Measurements from ENCODE around the gene PGLYRP2. TPM values are rescaled to one million over a fixed set of nuclear protein-coding genes. Genes with fewer than 3 reads are reported as not detected.
A peak's percentile ranks its signal among the peaks of the same experiment; 100 is the strongest.

The PGLYRP2 gene
- total RNA-seq, 2 donors from 2014 or later, result 9.2 to 31.9 TPM

- H3K4me1 ChIP-seq (replicated peaks), result peaks cover 18% of the 10 kb centered on the region
- no peak overlapping the region for H3K27ac ChIP-seq
- H3K27me3 ChIP-seq (replicated peaks; ENCODE audit: insufficient read depth), result no peaks in the 10 kb centered on the region
- H3K9me3 ChIP-seq, result no peaks in the 10 kb centered on the region
- DNase-seq (ENCODE audit: low spot score), result no peak
- H3K4me3 ChIP-seq, result no peak overlapping the region
- intact Hi-C loops (cut with DNase I), result no loop called here
- WGBS, result 98% methylated on average over 26 of the region's 38 CpGs
- peaks cover 6 to 23% of the 10 kb centered on the region in 2 donors for H3K36me3 ChIP-seq
- TF ChIP-seq CTCF (IDR thresholded peaks at IDR 0.05) (no peak), POLR2A (IDR thresholded peaks at IDR 0.05) (no peak)
Observed at GRCh38 chr19:15424692-15425272, 54.5 kb downstream of the PGLYRP2 start.

GRCh38 chr19:15424121-15424520, 55.2 kb downstream of the PGLYRP2 start:
- DNase-seq (ENCODE audit: low spot score), result no peak
- Histone ChIP-seq H3K4me1 (replicated peaks) (peaks cover 18% of the 10 kb centered on the region), H3K4me3 (no peak overlapping the region), H3K27ac (peak overlapping the region in 1 of 2 donors; percentile 80), H3K9me3 (no peaks in the 10 kb centered on the region), H3K27me3 (replicated peaks; ENCODE audit: insufficient read depth) (no peaks in the 10 kb centered on the region), H3K36me3 (peaks cover 6 to 17% of the 10 kb centered on the region in 2 donors)
- intact Hi-C loops (cut with DNase I), result no loop called here
- no peak for TF ChIP-seq CTCF (IDR thresholded peaks at IDR 0.05)
- TF ChIP-seq POLR2A (IDR thresholded peaks at IDR 0.05), result no peak
- no peak for TF ChIP-seq POLR2AphosphoS5 (IDR thresholded peaks at IDR 0.05)
- 96% methylated on average over 13 of the region's 13 CpGs for WGBS

- intact Hi-C loops (cut with DNase I), result no loop called here
- Histone ChIP-seq H3K36me3 (peaks cover 6 to 13% of the 10 kb centered on the region in 2 donors), H3K4me3 (no peak overlapping the region), H3K27ac (peak overlapping the region in 1 of 2 donors; percentile 80), H3K4me1 (replicated peaks) (peaks cover 18% of the 10 kb centered on the region), H3K27me3 (replicated peaks; ENCODE audit: insufficient read depth) (no peaks in the 10 kb centered on the region), H3K9me3 (no peaks in the 10 kb centered on the region)
- WGBS, result 99% methylated on average over 5 of the region's 6 CpGs
- no peak for DNase-seq (ENCODE audit: low spot score)
- TF ChIP-seq POLR2AphosphoS5 (IDR thresholded peaks at IDR 0.05) (no peak), POLR2A (IDR thresholded peaks at IDR 0.05) (no peak), CTCF (IDR thresholded peaks at IDR 0.05) (no peak)
Observed at GRCh38 chr19:15423130-15423529, 56.2 kb downstream of the PGLYRP2 start.

GRCh38 chr19:15422296-15423075, 56.8 kb downstream of the PGLYRP2 start:
- DNase-seq (ENCODE audit: low spot score), result no peak
- H3K4me3 ChIP-seq, result no peak overlapping the region
- WGBS, result 85% methylated on average over 22 of the region's 22 CpGs
- H3K27ac ChIP-seq, result peak overlapping the region; percentile 65 to 80
- no peaks in the 10 kb centered on the region for H3K9me3 ChIP-seq
- peaks cover 6 to 13% of the 10 kb centered on the region in 2 donors for H3K36me3 ChIP-seq
- TF ChIP-seq POLR2A (IDR thresholded peaks at IDR 0.05) (no peak), CTCF (IDR thresholded peaks at IDR 0.05) (no peak), POLR2AphosphoS5 (IDR thresholded peaks at IDR 0.05) (no peak)
- intact Hi-C loops (cut with DNase I), result no loop called here
- no peaks in the 10 kb centered on the region for H3K27me3 ChIP-seq (replicated peaks; ENCODE audit: insufficient read depth)
- H3K4me1 ChIP-seq (replicated peaks), result peaks cover 18% of the 10 kb centered on the region

Measured in prostate gland (tissue), 2 donors.